ENCODE data around the gene TRIM32. TPM values are rescaled to one million over a fixed set of nuclear protein-coding genes. Genes with fewer than 3 reads are reported as not detected.

The TRIM32 gene
- polyA plus RNA-seq, 1 of the 3 experiments (the other 2 are of a cell fraction): 10.2 TPM

DNA sequence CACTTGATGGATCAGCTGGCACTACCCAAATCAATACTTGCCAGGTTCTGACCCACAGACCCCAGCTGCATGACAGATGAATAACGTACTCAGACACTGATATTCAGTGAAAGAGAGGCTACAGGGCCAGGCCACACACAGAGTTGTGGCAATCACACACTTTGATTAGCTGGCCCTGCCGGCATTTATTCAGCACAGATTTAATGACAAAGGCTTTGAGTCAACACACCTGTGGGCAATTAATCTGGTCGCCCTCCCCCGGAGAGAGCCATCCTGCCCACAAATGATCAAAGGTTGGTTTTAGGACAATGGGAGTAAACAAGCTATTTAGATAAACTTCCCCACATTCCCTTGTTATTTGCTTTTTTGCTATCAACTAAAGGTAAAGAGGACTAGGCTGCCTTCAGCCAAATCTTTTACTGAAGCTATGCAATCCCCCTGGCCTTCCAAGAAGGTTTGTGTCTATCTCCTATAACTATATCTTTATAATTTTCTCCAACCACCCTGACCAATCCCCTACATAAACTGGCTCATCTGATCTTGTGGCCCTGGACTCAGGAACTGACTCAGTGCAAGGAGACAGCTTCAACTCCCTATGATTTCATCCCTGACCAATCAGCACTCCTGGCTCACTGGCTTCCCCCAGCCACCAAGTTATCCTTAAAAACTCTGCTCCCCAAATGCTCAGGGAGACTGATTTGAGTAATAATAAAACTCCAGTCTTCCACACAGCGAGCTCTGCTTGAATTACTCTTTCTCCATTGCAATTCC, 12.7 kb upstream of the TRIM32 start (continued):
- TF ChIP-seq, protein P1, sequence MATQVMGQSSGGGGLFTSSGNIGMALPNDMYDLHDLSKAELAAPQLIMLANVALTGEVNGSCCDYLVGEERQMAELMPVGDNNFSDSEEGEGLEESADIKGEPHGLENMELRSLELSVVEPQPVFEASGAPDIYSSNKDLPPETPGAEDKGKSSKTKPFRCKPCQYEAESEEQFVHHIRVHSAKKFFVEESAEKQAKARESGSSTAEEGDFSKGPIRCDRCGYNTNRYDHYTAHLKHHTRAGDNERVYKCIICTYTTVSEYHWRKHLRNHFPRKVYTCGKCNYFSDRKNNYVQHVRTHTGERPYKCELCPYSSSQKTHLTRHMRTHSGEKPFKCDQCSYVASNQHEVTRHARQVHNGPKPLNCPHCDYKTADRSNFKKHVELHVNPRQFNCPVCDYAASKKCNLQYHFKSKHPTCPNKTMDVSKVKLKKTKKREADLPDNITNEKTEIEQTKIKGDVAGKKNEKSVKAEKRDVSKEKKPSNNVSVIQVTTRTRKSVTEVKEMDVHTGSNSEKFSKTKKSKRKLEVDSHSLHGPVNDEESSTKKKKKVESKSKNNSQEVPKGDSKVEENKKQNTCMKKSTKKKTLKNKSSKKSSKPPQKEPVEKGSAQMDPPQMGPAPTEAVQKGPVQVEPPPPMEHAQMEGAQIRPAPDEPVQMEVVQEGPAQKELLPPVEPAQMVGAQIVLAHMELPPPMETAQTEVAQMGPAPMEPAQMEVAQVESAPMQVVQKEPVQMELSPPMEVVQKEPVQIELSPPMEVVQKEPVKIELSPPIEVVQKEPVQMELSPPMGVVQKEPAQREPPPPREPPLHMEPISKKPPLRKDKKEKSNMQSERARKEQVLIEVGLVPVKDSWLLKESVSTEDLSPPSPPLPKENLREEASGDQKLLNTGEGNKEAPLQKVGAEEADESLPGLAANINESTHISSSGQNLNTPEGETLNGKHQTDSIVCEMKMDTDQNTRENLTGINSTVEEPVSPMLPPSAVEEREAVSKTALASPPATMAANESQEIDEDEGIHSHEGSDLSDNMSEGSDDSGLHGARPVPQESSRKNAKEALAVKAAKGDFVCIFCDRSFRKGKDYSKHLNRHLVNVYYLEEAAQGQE (IDR thresholded peaks at IDR 0.05; ENCODE audit: low read depth, low read length): no peak
- no peak for TF ChIP-seq SMC3 (IDR thresholded peaks at IDR 0.05; ENCODE audit: low read depth, low read length)
- no peak for TF ChIP-seq MEF2A (IDR thresholded peaks at IDR 0.05; ENCODE audit: borderline replicate concordance, low read depth)
- TF ChIP-seq, protein P2, sequence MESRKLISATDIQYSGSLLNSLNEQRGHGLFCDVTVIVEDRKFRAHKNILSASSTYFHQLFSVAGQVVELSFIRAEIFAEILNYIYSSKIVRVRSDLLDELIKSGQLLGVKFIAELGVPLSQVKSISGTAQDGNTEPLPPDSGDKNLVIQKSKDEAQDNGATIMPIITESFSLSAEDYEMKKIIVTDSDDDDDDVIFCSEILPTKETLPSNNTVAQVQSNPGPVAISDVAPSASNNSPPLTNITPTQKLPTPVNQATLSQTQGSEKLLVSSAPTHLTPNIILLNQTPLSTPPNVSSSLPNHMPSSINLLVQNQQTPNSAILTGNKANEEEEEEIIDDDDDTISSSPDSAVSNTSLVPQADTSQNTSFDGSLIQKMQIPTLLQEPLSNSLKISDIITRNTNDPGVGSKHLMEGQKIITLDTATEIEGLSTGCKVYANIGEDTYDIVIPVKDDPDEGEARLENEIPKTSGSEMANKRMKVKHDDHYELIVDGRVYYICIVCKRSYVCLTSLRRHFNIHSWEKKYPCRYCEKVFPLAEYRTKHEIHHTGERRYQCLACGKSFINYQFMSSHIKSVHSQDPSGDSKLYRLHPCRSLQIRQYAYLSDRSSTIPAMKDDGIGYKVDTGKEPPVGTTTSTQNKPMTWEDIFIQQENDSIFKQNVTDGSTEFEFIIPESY (IDR thresholded peaks at IDR 0.05; ENCODE audit: borderline replicate concordance, low read depth): no peak

DNA sequence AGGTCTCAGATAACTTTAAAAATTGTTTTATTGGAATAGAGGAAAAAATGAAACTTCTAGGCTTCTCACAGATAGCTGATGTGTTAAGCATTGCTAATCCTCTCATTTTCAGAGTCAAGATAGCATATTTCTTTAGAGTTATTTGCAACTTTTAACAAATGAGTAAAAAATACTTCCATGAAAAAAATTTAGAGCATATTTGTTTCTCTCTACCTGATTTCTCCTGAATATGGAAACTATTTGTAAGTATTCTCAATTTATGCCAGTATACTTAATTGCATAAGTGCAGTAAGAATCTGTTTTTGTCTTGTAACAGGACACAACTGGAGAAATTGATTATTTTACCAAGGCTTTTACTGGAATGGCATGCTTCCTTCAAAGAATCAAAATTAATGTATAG, 3.6 kb upstream of the TRIM32 start:
- peaks cover 6% of the 10 kb centered on the region for H3F3A ChIP-seq (replicated peaks; ENCODE audit: insufficient read depth)
- CTCF ChIA-PET: no interaction called here
- no peak for DNase-seq
- TF ChIP-seq GABPA (IDR thresholded peaks at IDR 0.05; ENCODE audit: low read depth) (no peak), CHD2 (IDR thresholded peaks at IDR 0.05; ENCODE audit: low read length, partially characterized antibody) (no peak), FOXJ3 (CRISPR knock-in tag; IDR thresholded peaks at IDR 0.05) (no peak), MEF2A (IDR thresholded peaks at IDR 0.05; ENCODE audit: borderline replicate concordance, low read depth) (no peak), NRF1 (IDR thresholded peaks at IDR 0.05; ENCODE audit: low read depth, low read length) (no peak), TCF12 (IDR thresholded peaks at IDR 0.05) (no peak), ELF1 (IDR thresholded peaks at IDR 0.05) (no peak), NFIC (IDR thresholded peaks at IDR 0.05; ENCODE audit: borderline replicate concordance) (no peak), FOXM1 (IDR thresholded peaks at IDR 0.05; ENCODE audit: low read depth) (no peak), RXRA (IDR thresholded peaks at IDR 0.05; ENCODE audit: borderline replicate concordance, low read depth) (no peak), EP300 (IDR thresholded peaks at IDR 0.05; ENCODE audit: borderline replicate concordance in 1 of 2, low read depth in 1 of 2, low read length in 1 of 2) (no peak), POLR2AphosphoS5 (IDR thresholded peaks at IDR 0.05; ENCODE audit: low read depth, low read length) (no peak), TAF1 (IDR thresholded peaks at IDR 0.05; ENCODE audit: borderline replicate concordance, low read depth, low read length) (no peak), GATA2 (CRISPR knock-in tag; IDR thresholded peaks at IDR 0.05) (no peak)
- TF ChIP-seq, protein P3, sequence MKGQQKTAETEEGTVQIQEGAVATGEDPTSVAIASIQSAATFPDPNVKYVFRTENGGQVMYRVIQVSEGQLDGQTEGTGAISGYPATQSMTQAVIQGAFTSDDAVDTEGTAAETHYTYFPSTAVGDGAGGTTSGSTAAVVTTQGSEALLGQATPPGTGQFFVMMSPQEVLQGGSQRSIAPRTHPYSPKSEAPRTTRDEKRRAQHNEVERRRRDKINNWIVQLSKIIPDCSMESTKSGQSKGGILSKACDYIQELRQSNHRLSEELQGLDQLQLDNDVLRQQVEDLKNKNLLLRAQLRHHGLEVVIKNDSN (IDR thresholded peaks at IDR 0.05; ENCODE audit: borderline replicate concordance, low read depth): no peak
- TF ChIP-seq, protein P4, sequence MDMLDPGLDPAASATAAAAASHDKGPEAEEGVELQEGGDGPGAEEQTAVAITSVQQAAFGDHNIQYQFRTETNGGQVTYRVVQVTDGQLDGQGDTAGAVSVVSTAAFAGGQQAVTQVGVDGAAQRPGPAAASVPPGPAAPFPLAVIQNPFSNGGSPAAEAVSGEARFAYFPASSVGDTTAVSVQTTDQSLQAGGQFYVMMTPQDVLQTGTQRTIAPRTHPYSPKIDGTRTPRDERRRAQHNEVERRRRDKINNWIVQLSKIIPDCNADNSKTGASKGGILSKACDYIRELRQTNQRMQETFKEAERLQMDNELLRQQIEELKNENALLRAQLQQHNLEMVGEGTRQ (IDR thresholded peaks at IDR 0.05; ENCODE audit: borderline replicate concordance, low read depth, low read length): no peak
- TF ChIP-seq, protein P5, sequence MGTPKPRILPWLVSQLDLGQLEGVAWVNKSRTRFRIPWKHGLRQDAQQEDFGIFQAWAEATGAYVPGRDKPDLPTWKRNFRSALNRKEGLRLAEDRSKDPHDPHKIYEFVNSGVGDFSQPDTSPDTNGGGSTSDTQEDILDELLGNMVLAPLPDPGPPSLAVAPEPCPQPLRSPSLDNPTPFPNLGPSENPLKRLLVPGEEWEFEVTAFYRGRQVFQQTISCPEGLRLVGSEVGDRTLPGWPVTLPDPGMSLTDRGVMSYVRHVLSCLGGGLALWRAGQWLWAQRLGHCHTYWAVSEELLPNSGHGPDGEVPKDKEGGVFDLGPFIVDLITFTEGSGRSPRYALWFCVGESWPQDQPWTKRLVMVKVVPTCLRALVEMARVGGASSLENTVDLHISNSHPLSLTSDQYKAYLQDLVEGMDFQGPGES (IDR thresholded peaks at IDR 0.05; ENCODE audit: low read depth, low read length): no peak

More for the DNA sequence above, 3.6 kb upstream of the TRIM32 start:
- H3K4me1 ChIP-seq (ENCODE audit: control insufficient read depth in 1 of 2, insufficient read depth in 2 of 2, low read depth in 1 of 2, low read length in 1 of 2): peaks cover 1 to 14% of the 10 kb centered on the region in 2 experiments; a peak in 3 of 4 replicates
- POLR2A ChIA-PET: no interaction called here
- no peak overlapping the region for H3K4me3 ChIP-seq (ENCODE audit: low read depth in 2 of 2, low read length in 1 of 2)
- no peak overlapping the region for H2AFZ ChIP-seq (ENCODE audit: low read depth)
- H3K9me3 ChIP-seq: 0 out of 2 replicates have a peak, but pooled peaks cover 6% of the 10 kb centered on the region
- H3K4me2 ChIP-seq: no peak overlapping the region
- H3K79me2 ChIP-seq (ENCODE audit: insufficient read depth): peaks cover 12% of the 10 kb centered on the region
- H3K27me3 ChIP-seq (ENCODE audit: insufficient read depth): no peaks in the 10 kb centered on the region
- H3K27ac ChIP-seq (ENCODE audit: low read depth in 2 of 2, low read length in 1 of 2): no peak overlapping the region
- peaks cover 0 to 6% of the 10 kb centered on the region in 2 experiments for H3K36me3 ChIP-seq (replicated peaks in 1 of 2; ENCODE audit: control insufficient read depth in 1 of 2, insufficient read depth in 2 of 2, low read length in 1 of 2)
- H4K20me1 ChIP-seq (ENCODE audit: insufficient read depth): no peaks in the 10 kb centered on the region
- H3K9ac ChIP-seq: no peak overlapping the region
- H3K9me2 ChIP-seq: no peaks in the 10 kb centered on the region
